SK-N-DZ (cell line): ENCODE data around the gene NKD2. TPM values are rescaled to one million over a fixed set of nuclear protein-coding genes. Genes with fewer than 3 reads are reported as not detected.
"Not testable (repeated sequence)": the region's sequence is repeated elsewhere in the genome, so short reads cannot be mapped to it uniquely, and the experiment has no call there.

Source experiments
- DNase-seq: peaks from one replicate; pipeline ENCODE4 v3.0.0-alpha.2; 2015; ENCODE audit warnings: low spot score
- polyA plus RNA-seq, 2 experiments: library from polyadenylated mRNA; depleted of rRNA; stranded (reverse); fragments of >200 nt; gene quantifications; 2 replicates each; pipeline ENCODE4 v1.2.3, GENCODE V29; 2014

Gene NKD2
- not detected in 2 replicates for polyA plus RNA-seq (2014; cell fraction: cytosol; rRNA removed)
- polyA plus RNA-seq (2014; cell fraction: nucleus; rRNA removed): 0.24 and 0.30 TPM in 2 replicates

GRCh38 chr5:1008451-1009358 lies at the start of gene NKD2:
Gene NKD2, plus strand, starts transcription at chr5:1008802. Its CDS starts 256 bp downstream, at chr5:1009058.
- DNase-seq: no peak

- DNase-seq: no peak
Observed at GRCh38 chr5:959581-960531, 48.7 kb upstream of the NKD2 start.

- DNase-seq: no peak
Observed at GRCh38 chr5:960551-960950, 48.1 kb upstream of the NKD2 start.

GRCh38 chr5:961002-961710 lies 47.4 kb upstream of the NKD2 start:
- no peak for DNase-seq

- DNase-seq: no peak
Observed at GRCh38 chr5:961711-962240, 46.8 kb upstream of the NKD2 start.

- DNase-seq: no peak
Observed at GRCh38 chr5:962386-962785, 46.2 kb upstream of the NKD2 start.

GRCh38 chr5:962801-963200 lies 45.8 kb upstream of the NKD2 start:
- DNase-seq: no peak

- no peak for DNase-seq
Observed at GRCh38 chr5:963310-963672, 45.3 kb upstream of the NKD2 start.

- no peak for DNase-seq
Observed at GRCh38 chr5:963673-964531, 44.7 kb upstream of the NKD2 start.

- DNase-seq: no peak
Observed at GRCh38 chr5:964821-965220, 43.8 kb upstream of the NKD2 start.

- no peak for DNase-seq
Observed at GRCh38 chr5:965604-966344, 42.8 kb upstream of the NKD2 start.

GRCh38 chr5:966345-966710 lies 42.3 kb upstream of the NKD2 start:
- no peak for DNase-seq

- no peak for DNase-seq
Observed at GRCh38 chr5:966941-967340, 41.7 kb upstream of the NKD2 start.

- no peak for DNase-seq
Observed at GRCh38 chr5:968881-969280, 39.7 kb upstream of the NKD2 start.

GRCh38 chr5:969408-969839 lies 39.2 kb upstream of the NKD2 start:
- no peak for DNase-seq

GRCh38 chr5:972575-972974 lies 36.0 kb upstream of the NKD2 start:
- not testable (repeated sequence) for DNase-seq

- no peak for DNase-seq
Observed at GRCh38 chr5:976849-977751, 31.5 kb upstream of the NKD2 start.

GRCh38 chr5:978054-978453 lies 30.5 kb upstream of the NKD2 start:
- DNase-seq: no peak

- no peak for DNase-seq
Observed at GRCh38 chr5:978693-979092, 29.9 kb upstream of the NKD2 start.
